ENCODE results near the gene C11orf86.
A peak's percentile ranks its signal among the peaks of the same experiment; 100 is the strongest.

GRCh38 chr11:67006029-67006884, 31.2 kb downstream of the C11orf86 start:
- no peak for TF ChIP-seq EZH2phosphoT487 (IDR thresholded peaks at IDR 0.05; ENCODE audit: unreplicated experiment)
- no peak for TF ChIP-seq CTCF (conservative IDR thresholded peaks at IDR 0.05; ENCODE audit: low read depth in 2 of 2)
- TF ChIP-seq EZH2 (IDR thresholded peaks at IDR 0.05; ENCODE audit: low read depth, unreplicated experiment), result no peak
- no peak for TF ChIP-seq STAT1 (IDR thresholded peaks at IDR 0.05; ENCODE audit: unreplicated experiment)
- TF ChIP-seq REST (IDR thresholded peaks at IDR 0.05; ENCODE audit: unreplicated experiment), result no peak
- TF ChIP-seq JUNB (IDR thresholded peaks at IDR 0.05; ENCODE audit: unreplicated experiment), result no peak
- TF ChIP-seq POLR2AphosphoS5 (IDR thresholded peaks at IDR 0.05; ENCODE audit: low read depth), result peak; percentile 24; the same call in 1 of the 2 replicates
- TF ChIP-seq ZNF462 (CRISPR knock-in tag; IDR thresholded peaks at IDR 0.05), result no peak
- peak; percentile 69; the same call in 1 of the 2 replicates for TF ChIP-seq ZNF114 (CRISPR knock-in tag; IDR thresholded peaks at IDR 0.05)
- no peak for TF ChIP-seq ETS1 (IDR thresholded peaks at IDR 0.05)
- no peak for TF ChIP-seq ZNF331 (CRISPR knock-in tag; IDR thresholded peaks at IDR 0.05; ENCODE audit: low read depth)
- no peak for TF ChIP-seq NANOG (IDR thresholded peaks at IDR 0.05; ENCODE audit: borderline replicate concordance)
- TF ChIP-seq CREB1 (CRISPR knock-in tag; IDR thresholded peaks at IDR 0.05; ENCODE audit: low read depth), result no peak
